ENCODE results near the gene APBB2.

The APBB2 gene

DNA sequence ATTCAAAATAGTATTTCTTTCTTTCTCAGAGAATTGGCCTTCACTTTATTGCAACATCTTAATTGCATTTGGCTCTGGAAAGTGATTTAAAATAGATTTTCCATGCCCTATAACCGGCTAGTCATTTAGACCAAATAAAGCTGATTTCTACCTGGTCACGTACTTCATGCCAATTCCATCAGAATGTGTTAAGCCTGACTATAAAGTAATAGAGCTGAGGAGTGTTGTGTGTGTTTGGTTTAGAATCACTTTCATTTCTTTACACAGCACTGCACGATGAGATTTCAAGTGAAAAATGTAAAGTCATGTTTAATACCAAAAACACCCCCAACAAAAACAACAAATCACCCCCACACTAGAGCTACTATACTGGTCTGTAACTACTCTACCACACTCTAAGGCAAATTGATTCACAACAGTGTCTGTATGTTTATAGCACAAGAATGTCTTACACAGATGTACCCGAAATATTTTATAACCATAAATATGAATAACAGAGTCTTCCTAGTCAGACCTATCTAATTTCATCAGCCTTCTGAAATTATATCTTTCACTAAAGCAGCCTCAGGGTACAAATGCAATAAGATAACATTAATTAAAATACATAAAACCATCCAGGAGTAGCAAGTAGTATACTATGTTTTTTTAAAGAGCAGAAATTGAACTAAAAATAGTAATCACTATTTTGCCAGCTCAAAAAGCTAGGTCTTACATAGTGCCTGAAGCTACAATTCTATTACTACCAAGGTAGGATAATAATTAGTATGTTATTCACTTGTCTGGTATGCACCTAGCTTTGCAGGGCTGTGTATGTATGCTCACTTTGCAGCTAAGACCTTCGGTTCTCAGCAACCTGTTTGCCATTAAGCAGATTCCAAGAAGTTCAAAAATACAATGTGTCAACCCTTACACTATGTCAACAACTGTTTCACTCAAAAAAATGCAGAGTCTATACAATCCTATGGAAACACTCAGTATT lies 28.4 kb downstream of the APBB2 start:
- H3K4me3 ChIP-seq (replicated peaks in 1 of 2; ENCODE audit: low read depth in 2 of 2, low read length in 2 of 2) = no peak overlapping the region
- no peak for DNase-seq (ENCODE audit: low read depth in 2 of 2)
- TF ChIP-seq, protein P1, sequence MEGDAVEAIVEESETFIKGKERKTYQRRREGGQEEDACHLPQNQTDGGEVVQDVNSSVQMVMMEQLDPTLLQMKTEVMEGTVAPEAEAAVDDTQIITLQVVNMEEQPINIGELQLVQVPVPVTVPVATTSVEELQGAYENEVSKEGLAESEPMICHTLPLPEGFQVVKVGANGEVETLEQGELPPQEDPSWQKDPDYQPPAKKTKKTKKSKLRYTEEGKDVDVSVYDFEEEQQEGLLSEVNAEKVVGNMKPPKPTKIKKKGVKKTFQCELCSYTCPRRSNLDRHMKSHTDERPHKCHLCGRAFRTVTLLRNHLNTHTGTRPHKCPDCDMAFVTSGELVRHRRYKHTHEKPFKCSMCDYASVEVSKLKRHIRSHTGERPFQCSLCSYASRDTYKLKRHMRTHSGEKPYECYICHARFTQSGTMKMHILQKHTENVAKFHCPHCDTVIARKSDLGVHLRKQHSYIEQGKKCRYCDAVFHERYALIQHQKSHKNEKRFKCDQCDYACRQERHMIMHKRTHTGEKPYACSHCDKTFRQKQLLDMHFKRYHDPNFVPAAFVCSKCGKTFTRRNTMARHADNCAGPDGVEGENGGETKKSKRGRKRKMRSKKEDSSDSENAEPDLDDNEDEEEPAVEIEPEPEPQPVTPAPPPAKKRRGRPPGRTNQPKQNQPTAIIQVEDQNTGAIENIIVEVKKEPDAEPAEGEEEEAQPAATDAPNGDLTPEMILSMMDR (IDR thresholded peaks at IDR 0.05; ENCODE audit: low read depth, low read length) = no peak

DNA sequence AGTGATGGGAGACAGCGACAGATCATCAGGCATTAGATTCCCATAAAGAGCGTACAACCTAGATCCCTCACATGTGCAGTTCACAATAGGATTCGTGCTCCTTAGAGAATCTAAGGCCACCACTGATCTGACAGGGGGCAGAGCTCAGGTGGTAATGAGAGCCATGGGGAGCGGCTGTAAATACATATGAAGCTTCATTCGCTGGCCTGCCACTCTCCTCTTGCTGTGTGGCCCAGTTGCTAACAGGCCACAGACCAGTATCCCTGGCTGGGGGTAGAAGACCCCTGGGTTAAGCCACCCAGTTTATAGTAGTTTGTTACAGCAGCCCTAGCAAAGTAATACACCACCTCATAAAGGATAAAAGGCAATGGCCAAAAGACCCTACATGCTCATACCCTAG lies 30.3 kb downstream of the APBB2 start:
- TF ChIP-seq, protein P1 (IDR thresholded peaks at IDR 0.05; ENCODE audit: low read depth, low read length) = no peak
- no peak for DNase-seq (ENCODE audit: low read depth in 2 of 2)
- no peak overlapping the region for H3K4me3 ChIP-seq (replicated peaks in 1 of 2; ENCODE audit: low read depth in 2 of 2, low read length in 2 of 2)

DNA sequence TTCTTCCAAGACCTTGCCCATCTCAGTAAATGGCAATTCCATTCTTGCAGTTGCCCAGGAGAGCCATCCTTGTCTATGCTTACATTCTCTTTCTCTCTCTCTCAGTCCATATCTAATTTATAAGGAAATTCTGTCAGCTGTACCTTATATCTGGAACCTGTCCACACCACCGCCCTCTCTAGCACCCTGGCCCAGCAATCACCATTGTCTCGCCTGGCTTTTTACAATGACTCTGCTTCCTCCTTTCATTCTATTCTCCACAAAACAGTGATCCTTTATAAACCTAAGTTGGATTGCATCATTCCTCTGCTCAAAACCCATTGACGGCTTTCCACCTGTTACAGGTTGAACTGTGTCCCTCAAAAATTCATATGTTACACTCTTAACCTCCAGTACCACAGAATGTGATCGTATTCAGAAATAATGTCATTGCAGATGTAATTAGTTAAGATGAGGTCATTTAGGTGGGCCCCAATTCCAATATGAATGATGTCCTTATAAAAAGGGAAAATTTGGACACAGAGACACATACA lies 31.3 kb downstream of the APBB2 start:
- TF ChIP-seq, protein P1 (IDR thresholded peaks at IDR 0.05; ENCODE audit: low read depth, low read length) = no peak
- H3K4me3 ChIP-seq (replicated peaks in 1 of 2; ENCODE audit: low read depth in 2 of 2, low read length in 2 of 2) = no peak overlapping the region
- DNase-seq (ENCODE audit: low read depth in 2 of 2) = no peak

DNA sequence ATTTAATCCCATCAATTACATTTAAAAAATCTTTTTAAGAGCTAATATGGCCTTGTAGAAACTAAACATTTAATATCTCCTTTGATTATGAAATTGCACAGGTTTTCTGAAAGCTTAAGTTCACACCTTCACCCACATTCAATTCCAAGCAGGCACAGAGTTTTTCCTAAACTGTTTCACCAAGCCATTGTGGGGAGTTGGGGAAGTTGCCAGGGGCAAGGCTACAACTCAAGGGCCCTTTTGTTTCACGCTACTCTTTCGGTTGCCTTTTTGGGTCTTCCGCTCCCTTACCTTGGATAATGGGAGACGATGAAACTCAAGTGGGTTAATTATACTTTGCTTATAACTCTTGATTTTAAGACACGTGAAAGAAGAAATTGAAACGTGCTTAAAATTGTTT lies 33.3 kb downstream of the APBB2 start:
- TF ChIP-seq, protein P1 (IDR thresholded peaks at IDR 0.05; ENCODE audit: low read depth, low read length) = no peak
- H3K4me3 ChIP-seq (replicated peaks in 1 of 2; ENCODE audit: low read depth in 2 of 2, low read length in 2 of 2) = no peak overlapping the region
- no peak for DNase-seq (ENCODE audit: low read depth in 2 of 2)

DNA sequence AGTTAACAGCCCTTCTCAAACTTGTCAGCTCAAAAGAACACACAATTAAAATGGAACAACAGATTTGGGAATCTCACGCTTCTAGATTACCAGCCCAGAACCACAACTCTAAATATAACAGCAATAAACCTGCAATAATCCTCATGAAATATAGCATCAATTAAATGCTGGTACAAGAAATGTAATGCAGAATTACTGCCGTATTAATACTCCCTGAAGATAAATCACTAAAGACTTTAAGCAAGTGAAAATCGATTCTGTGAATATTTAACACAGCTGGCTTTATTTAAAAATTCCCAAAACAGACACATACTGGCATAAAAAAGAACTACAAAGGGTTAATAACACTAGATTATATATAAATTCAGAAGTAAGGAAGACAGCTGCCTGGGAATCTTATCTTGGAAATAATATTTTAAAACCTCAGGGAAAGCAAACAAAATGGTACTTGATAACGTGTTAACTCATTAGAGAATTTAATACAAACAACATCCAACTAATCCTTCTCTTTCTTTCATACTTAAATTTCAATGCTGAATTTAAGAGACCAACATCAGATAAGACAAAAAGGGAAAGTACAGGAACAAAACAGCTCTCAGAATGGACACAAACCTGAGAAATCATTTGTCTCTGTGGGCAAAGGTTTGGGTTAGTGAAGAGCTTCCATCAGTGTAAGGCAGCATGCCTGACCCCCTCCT lies 34.7 kb downstream of the APBB2 start:
- DNase-seq (ENCODE audit: low read depth in 2 of 2) = no peak
- H3K4me3 ChIP-seq (replicated peaks in 1 of 2; ENCODE audit: low read depth in 2 of 2, low read length in 2 of 2) = no peak overlapping the region
- TF ChIP-seq, protein P1 (IDR thresholded peaks at IDR 0.05; ENCODE audit: low read depth, low read length) = no peak

DNA sequence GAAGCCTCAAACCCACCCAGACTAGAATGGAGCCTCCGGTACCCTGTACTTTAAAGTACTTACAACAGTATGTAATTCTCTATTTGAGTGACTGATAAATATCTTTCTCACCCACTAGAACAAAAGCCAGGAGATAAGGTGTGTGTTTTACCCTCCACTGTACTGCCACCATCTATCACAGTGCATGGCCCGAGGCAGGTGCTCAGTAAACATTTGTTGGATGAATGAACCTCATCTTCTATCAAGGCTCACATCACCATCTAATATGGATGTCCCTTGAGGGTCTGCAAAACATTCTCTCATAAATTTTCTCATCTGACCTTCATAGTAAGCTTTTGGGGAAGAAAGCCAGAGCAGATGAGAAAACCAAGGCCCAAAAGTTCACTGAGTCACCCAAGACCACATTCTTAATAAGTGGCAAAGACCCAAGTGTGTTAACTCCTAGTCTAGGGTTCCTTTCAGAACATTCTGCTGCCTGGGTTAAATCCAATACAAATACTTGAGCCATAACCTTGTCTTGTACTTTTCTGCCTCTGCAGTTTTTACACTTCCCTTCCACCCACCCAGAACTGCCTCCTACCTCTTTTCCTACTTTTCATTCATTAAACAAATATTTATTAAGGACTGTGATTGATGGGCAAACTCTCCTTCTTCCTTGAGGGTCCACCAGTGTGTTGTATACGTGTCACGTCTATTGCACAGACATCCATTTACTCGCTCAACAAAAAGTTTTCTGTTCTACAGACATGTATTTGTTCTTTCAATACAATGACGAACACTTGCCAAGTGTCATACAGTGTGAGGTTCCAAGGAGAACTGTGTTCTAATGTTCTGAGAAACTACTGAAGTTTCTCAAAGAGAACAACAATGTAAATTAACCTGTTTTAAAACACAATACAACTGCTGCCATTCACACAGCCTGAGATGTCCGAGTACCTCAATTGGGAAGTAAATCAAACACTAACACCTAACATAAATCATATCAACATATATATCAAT lies 35.7 kb downstream of the APBB2 start:
- peak; percentile 93 to 97 for DNase-seq (ENCODE audit: low read depth in 2 of 2)
- peak overlapping the region in 1 of 2 donors; percentile 26 for H3K4me3 ChIP-seq (replicated peaks in 1 of 2; ENCODE audit: low read depth in 2 of 2, low read length in 2 of 2)
- TF ChIP-seq, protein P1 (IDR thresholded peaks at IDR 0.05; ENCODE audit: low read depth, low read length) = no peak
